GM06990 (cell line): ENCODE results near the gene MYH4.

Source experiments
- DNase-seq: peaks from one replicate; pipeline ENCODE4 v3.0.0-alpha.2; 2011; ENCODE audit not compliant: insufficient read length; ENCODE audit errors: extremely low read depth
- H3K27me3 ChIP-seq: replicated peaks from 2 replicates; pipeline ENCODE4 v1.6.0; 2011; ENCODE audit warnings: low read length; ENCODE audit not compliant: control insufficient read depth, insufficient read depth
- H3K36me3 ChIP-seq: 2 replicates; pipeline ENCODE4 v1.5.1; 2011; ENCODE audit warnings: low read length; ENCODE audit not compliant: control insufficient read depth, insufficient read depth
- H3K4me3 ChIP-seq: replicated peaks from 2 replicates; pipeline ENCODE4 v1.5.1; 2011; ENCODE audit warnings: low read depth, mild to moderate bottlenecking, control low read depth, low read length
- CTCF ChIP-seq: IDR thresholded peaks from 2 replicates; pipeline ENCODE4 v1.5.1; 2011; ENCODE audit warnings: low read length, control low read depth, mild to moderate bottlenecking, inconsistent platforms; ENCODE audit not compliant: insufficient read depth, poor library complexity, severe bottlenecking

Gene MYH4

GRCh38 chr17:10447026-10447931 is 22.1 kb downstream of the MYH4 start:
- no peak overlapping the region for H3K4me3 ChIP-seq
- DNase-seq: no peak
- H3K27me3 ChIP-seq: no peaks in the 10 kb centered on the region
- no peak for TF ChIP-seq CTCF
- no peaks in the 10 kb centered on the region for H3K36me3 ChIP-seq

DNA sequence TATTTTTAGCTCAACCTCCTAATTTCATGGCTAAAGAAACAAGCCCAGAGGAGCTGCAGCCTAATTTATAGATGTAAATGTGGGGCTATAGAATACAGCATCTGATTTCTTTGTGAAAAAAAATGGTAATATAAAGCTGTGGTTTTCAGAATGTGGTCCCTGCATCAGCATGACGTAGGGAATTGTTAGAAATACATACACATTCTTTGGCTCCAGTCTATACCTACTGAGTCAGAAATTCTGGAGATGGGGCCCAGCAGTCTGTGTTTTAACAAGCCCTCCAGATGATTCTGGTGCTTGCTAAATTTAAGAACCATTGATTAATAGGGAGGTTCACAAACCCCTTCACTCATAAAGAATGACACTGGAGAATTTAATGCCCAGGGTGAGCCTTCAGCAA is 29.5 kb downstream of the MYH4 start:
- no peak for DNase-seq
- Histone ChIP-seq H3K36me3 (no peaks in the 10 kb centered on the region), H3K4me3 (no peak overlapping the region), H3K27me3 (no peaks in the 10 kb centered on the region)
- TF ChIP-seq CTCF: no peak

- Histone ChIP-seq H3K4me3 (no peak overlapping the region), H3K36me3 (no peaks in the 10 kb centered on the region), H3K27me3 (no peaks in the 10 kb centered on the region)
- DNase-seq: no peak
- TF ChIP-seq CTCF: no peak
These were observed 34.3 kb downstream of the MYH4 start for GRCh38 chr17:10435096-10435495.

DNA sequence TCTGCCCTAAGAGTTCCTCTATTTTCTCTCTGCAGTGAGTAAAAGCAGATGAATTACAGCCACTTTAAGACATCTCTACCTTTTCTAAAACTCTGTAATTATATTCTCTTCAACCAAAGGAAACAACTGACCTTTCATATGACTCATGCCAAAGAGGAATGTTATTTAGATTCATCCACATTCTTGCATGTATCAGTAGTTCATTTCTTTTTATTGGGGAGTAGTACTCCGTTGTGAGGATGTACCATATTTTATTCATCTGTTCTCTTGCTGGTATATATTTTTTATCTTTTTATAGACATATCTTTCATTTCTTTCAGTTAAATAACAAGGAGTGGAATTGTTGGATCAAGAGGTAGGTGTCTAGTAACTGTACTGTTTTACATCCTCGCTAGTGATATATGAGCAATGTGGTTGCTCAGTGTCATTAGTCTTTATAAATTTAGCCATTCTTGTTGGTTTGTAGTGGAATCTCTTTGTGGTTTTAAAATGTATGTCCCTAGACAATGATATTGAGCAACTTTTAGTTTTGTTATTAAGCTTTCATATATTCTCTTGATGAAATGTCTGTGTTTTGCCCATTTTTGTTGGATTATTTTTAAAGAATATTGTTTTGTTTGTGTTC is 39.8 kb downstream of the MYH4 start:
- no peak for DNase-seq
- H3K27me3 ChIP-seq: no peaks in the 10 kb centered on the region
- no peak for TF ChIP-seq CTCF
- H3K36me3 ChIP-seq: no peaks in the 10 kb centered on the region
- no peak overlapping the region for H3K4me3 ChIP-seq

GRCh38 chr17:10428781-10429180 is 40.6 kb downstream of the MYH4 start:
- no peak for TF ChIP-seq CTCF
- Histone ChIP-seq H3K4me3 (no peak overlapping the region), H3K27me3 (no peaks in the 10 kb centered on the region), H3K36me3 (no peaks in the 10 kb centered on the region)
- DNase-seq: no peak
